GM12878 (cell line): ENCODE data around the gene DCAF11. TPM values are rescaled to one million over a fixed set of nuclear protein-coding genes. Genes with fewer than 3 reads are reported as not detected.

Experiments
- ATAC-seq: fragments of 200-7000 bp; cut with Tn5 transposase; 3 replicates; pipeline ENCODE4 v1.9.1; 2020; ENCODE audit warnings: mild to moderate bottlenecking, moderate library complexity
- BruUV-seq: library from RNA; stranded (reverse); fragments of 400-500 nt; replicated peaks from 2 replicates; lab custom pipeline; 2021; lab: Mats Ljungman, UMichigan
- CTCF ChIA-PET: fragments of 300-600 bp; sonication (Branson Sonifier 250); formaldehyde crosslinking; extraction: SDS; loops from one replicate; lab custom pipeline; 2021; ENCODE audit warnings: inconsistent platforms; lab: Yijun Ruan, JAX
- POLR2A ChIA-PET: fragments of 350-600 bp; formaldehyde crosslinking; extraction: SDS; loops from one replicate; lab custom pipeline; 2021; ENCODE audit warnings: inconsistent platforms; lab: Charles Lee
- RAD21 ChIA-PET: fragments of 300-600 bp; sonication (Branson Sonifier 250); formaldehyde crosslinking; loops from one replicate; lab custom pipeline; 2023; ENCODE audit warnings: antibody characterized with exemption; ENCODE audit not compliant: unreplicated experiment; lab: Charles Lee
- SMC1A ChIA-PET: fragments of 300-600 bp; sonication (Branson Sonifier 250); formaldehyde crosslinking; loops from one replicate; lab custom pipeline; 2023; ENCODE audit not compliant: unreplicated experiment, uncharacterized antibody; lab: Charles Lee
- DNase-seq: peaks from one replicate; pipeline ENCODE4 v3.0.0-alpha.2; 2011; ENCODE audit warnings: low read depth, low spot score
- FAIRE-seq: peaks from 3 replicates; lab custom pipeline; 2011; peaks lifted over from hg19 to GRCh38; lab: Jason Lieb, UNC
- H2AFZ ChIP-seq: 2 replicates; pipeline ENCODE4 v1.6.0; 2011; ENCODE audit warnings: low read depth, low read length, control low read depth; ENCODE audit not compliant: control insufficient read depth
- H3K27ac ChIP-seq: 2 replicates; pipeline ENCODE4 v1.5.1; 2011; ENCODE audit warnings: control low read depth; ENCODE audit not compliant: control insufficient read depth, insufficient read depth
- H3K27me3 ChIP-seq, 2 experiments: replicated peaks in 1 of 2; 2 replicates each; pipeline versions ENCODE4 v1.6.0 to v1.6.1; 2011; ENCODE audit warnings: low read length in 1 of 2; ENCODE audit not compliant: control insufficient read depth in 2 of 2, insufficient read depth in 2 of 2
- H3K36me3 ChIP-seq, 2 experiments: 2 replicates each; pipeline ENCODE4 v1.5.1; 2011; ENCODE audit warnings: low read length in 1 of 2; ENCODE audit not compliant: control insufficient read depth in 2 of 2, insufficient read depth in 2 of 2
- H3K4me1 ChIP-seq: 2 replicates; pipeline ENCODE4 v1.6.1; 2011; ENCODE audit warnings: mild to moderate bottlenecking, low read length, moderate library complexity, mixed read lengths; ENCODE audit not compliant: control insufficient read depth, insufficient read depth
- H3K4me2 ChIP-seq: 2 replicates; pipeline ENCODE4 v1.6.0; 2011; ENCODE audit warnings: control low read depth; ENCODE audit not compliant: control insufficient read depth, insufficient read depth
- H3K4me3 ChIP-seq: fragments of 200-600 bp; sonication (generic); 2 replicates; pipeline ENCODE4 v1.5.1; 2016
- H3K79me2 ChIP-seq: 2 replicates; pipeline ENCODE4 v1.6.0; 2011; ENCODE audit warnings: low read length; ENCODE audit not compliant: control insufficient read depth, insufficient read depth
- H3K9ac ChIP-seq: 2 replicates; pipeline ENCODE4 v1.8.0; 2011; ENCODE audit warnings: low read length, control low read depth, mixed read lengths; ENCODE audit not compliant: control insufficient read depth, insufficient read depth
- H3K9me3 ChIP-seq: replicated peaks from 3 replicates; pipeline ENCODE4 v1.5.1; 2011; ENCODE audit warnings: mild to moderate bottlenecking, low read length; ENCODE audit not compliant: control insufficient read depth, insufficient read depth
- H4K20me1 ChIP-seq: 2 replicates; pipeline ENCODE4 v1.6.0; 2011; ENCODE audit not compliant: control insufficient read depth, insufficient read depth
- NFYA ChIP-seq: IDR thresholded peaks from 2 replicates; pipeline ENCODE4 v1.6.1; 2011; ENCODE audit warnings: low read depth, mild to moderate bottlenecking, low read length, improper control_type of control experiment, borderline replicate concordance
- WGBS: methylation state at CpG from one replicate; pipeline ENCODE4 v1.1.6; 2016; ENCODE audit warnings: low lambda C conversion rate; ENCODE audit not compliant: insufficient replicate concordance, insufficient coverage; ENCODE audit errors: missing lambda C conversion rate; 5-methylcytosine and 5-hydroxymethylcytosine counted together
- in situ Hi-C: fragments of 300-500 bp; cut with MboI; formaldehyde crosslinking; loops from 9 replicates; pipeline ENCODE4 v1.14.3; 2018; ENCODE audit warnings: mixed read lengths
- intact Hi-C: fragments of 100-400 bp; cut with micrococcal nuclease; formaldehyde crosslinking; loops from one replicate; pipeline ENCODE4 v1.14.2; 2022; ENCODE audit not compliant: unreplicated experiment
- polyA plus RNA-seq, 11 experiments: library from polyadenylated mRNA; depleted of rRNA in 4 of 11; unstranded in 6 of 11; stranded (reverse) in 5 of 11; fragments of >200 nt; fragmentation: Nextera tagmentation in 4 of 11; fragmentation: Illumina TruSeq in 1 of 11; extraction: Ambion mirVana in 4 of 11; extraction: Trizol in 1 of 11; gene quantifications; 1 replicate in 1 of 11; 2 replicates in 10 of 11; pipeline versions ENCODE4 v1.2.1 to v1.2.3, GENCODE V29; 2011 to 2016; ENCODE audit warnings: inconsistent platforms in 2 of 11, missing spikeins in 2 of 11, low read depth in 1 of 11
- total RNA-seq, 4 experiments: library from RNA; depleted of rRNA in 3 of 4; stranded (reverse); fragments of >200 nt in 3 of 4; fragmentation: Illumina TruSeq in 1 of 4; extraction: Trizol in 1 of 4; gene quantifications; 2 replicates each; pipeline versions ENCODE4 v1.2.1 to v1.2.3, GENCODE V29; 2013 to 2021
- TF ChIP-seq, protein P1 (sequence below): IDR thresholded peaks from 2 replicates; pipeline ENCODE4 v1.6.1; 2011; ENCODE audit warnings: borderline replicate concordance, low read depth, mild to moderate bottlenecking, moderate library complexity, low read length; ENCODE audit not compliant: insufficient read depth, poor library complexity, severe bottlenecking

DCAF11 gene
- total and polyA plus RNA-seq, 10 of the 15 experiments (the other 5 are each of a cell fraction or from before 2014, with no cell fraction given), result 13.4 to 91.2 (median 68.7) TPM

- CTCF ChIA-PET, result interaction anchor here (1.6 kb wide), 1 partner anchor 13 kb away, joined by 5 read pairs; no protein-coding TSS in a partner anchor
- Histone ChIP-seq H3K4me1 (peaks cover 15% of the 10 kb centered on the region), H3K36me3 (no peaks in the 10 kb centered on the region), H3K27me3 (peaks cover 0 to 2% of the 10 kb centered on the region in 2 experiments; a peak in 1 of 4 replicates), H2AFZ (no peak within 1 kb of the TSS), H3K9ac (no peak within 1 kb of the TSS), H3K4me2 (no peak within 1 kb of the TSS), H3K4me3 (no peak within 1 kb of the TSS), H3K9me3 (no peaks in the 10 kb centered on the region), H3K27ac (no peak within 1 kb of the TSS), H3K79me2 (no peaks in the 10 kb centered on the region), H4K20me1 (no peaks in the 10 kb centered on the region; the same call in 1 of the 2 replicates)
- intact Hi-C loops (no loop called here), in situ Hi-C loops (no loop called here)
- 38% methylated on average over 9 of the region's 19 CpGs for WGBS
- SMC1A ChIA-PET, result interaction anchor here (1.4 kb wide), 1 partner anchor 19 kb away, joined by 5 read pairs; no protein-coding TSS in a partner anchor
- RAD21 ChIA-PET, result interaction anchor here (1.3 kb wide), 1 partner anchor 38 kb away, joined by 4 read pairs; no protein-coding TSS in a partner anchor
- FAIRE-seq, result no peak
- BruUV-seq, result no TSS peak
- TF ChIP-seq, protein P1, sequence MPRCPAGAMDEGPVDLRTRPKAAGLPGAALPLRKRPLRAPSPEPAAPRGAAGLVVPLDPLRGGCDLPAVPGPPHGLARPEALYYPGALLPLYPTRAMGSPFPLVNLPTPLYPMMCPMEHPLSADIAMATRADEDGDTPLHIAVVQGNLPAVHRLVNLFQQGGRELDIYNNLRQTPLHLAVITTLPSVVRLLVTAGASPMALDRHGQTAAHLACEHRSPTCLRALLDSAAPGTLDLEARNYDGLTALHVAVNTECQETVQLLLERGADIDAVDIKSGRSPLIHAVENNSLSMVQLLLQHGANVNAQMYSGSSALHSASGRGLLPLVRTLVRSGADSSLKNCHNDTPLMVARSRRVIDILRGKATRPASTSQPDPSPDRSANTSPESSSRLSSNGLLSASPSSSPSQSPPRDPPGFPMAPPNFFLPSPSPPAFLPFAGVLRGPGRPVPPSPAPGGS, result peak; percentile 71
- no peak for TF ChIP-seq NFYA
- DNase-seq, result no peak
- POLR2A ChIA-PET, result interaction anchor here (1.0 to 1.7 kb wide), 2 partner anchors 10 to 22 kb away, joined by 3 to 7 read pairs; no protein-coding TSS in a partner anchor
- no peak for ATAC-seq
These were observed 43.4 kb upstream of the DCAF11 start, which contains the start of gene CPNE6 for GRCh38 chr14:24071144-24071697. Gene CPNE6 (plus strand): TSS chr14:24071562. CDS start chr14:24072937, 1,375 bp downstream.
